ENCODE results near the gene PLCD3.

Gene PLCD3

GRCh38 chr17:45098869-45099616, 33.3 kb downstream of the PLCD3 start:
- peak; percentile 52 for DNase-seq

DNA sequence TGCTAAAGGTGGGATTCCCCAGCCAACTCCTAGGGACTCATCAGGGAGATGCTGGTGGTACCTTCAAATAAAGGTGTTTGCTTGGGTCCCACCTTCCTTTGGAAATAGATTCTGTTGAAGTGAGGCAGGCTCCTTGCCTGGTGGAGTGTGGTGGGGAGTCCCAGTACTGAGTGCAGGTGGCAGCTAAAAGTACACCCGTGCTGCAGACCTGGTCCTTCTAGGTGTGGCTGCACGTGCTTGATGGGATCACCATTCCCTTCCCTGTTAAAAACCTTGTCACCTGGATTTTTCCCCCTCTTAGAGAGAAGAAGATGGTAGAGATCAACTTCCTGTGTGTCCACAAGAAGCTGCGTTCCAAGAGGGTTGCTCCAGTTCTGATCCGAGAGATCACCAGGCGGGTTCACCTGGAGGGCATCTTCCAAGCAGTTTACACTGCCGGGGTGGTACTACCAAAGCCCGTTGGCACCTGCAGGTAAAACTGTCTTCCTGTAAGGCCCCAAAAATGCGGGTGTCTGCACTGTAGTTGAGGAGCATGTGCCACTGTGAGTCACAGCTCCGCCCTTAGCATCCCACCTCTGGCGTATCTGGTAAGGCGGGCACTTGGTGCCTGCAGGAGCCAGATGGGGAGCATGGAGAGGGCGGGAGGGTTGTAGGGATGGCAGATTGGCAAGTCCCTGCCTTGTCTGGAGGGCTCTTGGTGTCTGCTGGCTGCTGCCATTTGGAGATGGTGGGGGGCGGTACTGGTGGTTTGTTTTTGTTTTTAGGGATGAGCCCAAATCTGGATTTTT, 34.0 kb downstream of the PLCD3 start:
- DNase-seq, result no peak

DNA sequence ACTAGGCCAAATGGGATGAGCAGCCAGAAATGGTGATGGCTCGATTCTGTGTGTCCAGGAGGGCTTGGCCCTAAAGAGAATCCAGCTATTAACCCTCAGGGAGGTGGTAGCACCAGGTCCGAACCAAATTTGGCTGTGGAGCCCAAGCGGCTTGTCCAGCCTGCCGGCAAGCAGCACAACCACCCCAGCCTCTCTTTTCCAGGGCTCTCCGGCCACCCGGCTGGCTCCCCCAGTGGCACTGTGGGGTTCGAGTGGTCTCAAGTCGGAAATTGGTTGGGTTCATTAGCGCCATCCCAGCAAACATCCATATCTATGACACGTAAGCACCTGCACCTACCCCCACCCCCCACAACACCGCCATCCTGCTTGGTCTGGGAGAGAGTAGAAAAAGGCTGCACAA, 35.4 kb downstream of the PLCD3 start:
- DNase-seq, result no peak

- no peak for DNase-seq
Measured at GRCh38 chr17:45096141-45096540, 36.2 kb downstream of the PLCD3 start.

GRCh38 chr17:45093444-45094110, 38.7 kb downstream of the PLCD3 start:
- no peak for DNase-seq

GRCh38 chr17:45092911-45093430, 39.3 kb downstream of the PLCD3 start:
- peak; percentile 88 for DNase-seq

DNA sequence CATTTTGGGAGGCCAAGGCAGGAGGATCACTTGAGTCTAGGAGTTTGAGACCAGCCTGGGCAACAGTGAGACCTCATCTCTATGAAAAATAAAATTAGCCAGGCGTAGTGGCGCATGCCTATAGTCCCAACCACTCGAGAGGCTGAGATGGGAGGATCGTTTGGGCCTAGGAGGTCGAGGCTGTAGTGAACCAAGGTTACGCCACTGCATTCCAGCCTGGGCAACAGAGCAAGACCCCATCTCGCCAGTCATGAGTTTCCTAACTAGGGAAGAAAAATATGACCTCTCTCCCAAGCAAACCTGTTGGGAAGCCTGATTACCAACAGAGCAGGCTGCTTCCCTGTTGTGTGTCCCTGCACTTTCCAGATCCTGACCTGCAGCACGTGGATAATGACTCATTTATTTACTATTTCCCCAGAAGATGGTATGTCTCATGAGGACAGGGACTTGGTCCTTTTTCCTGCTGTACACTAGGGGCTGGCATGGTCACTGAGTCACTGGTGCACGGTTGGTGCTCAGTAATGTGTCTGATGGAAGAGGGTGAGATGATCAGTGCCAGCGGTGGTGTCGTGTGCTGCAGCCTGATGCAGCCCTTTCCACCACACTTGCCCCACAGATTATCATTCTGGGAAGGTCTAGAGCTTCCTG, 40.4 kb downstream of the PLCD3 start:
- no peak for DNase-seq

DNA sequence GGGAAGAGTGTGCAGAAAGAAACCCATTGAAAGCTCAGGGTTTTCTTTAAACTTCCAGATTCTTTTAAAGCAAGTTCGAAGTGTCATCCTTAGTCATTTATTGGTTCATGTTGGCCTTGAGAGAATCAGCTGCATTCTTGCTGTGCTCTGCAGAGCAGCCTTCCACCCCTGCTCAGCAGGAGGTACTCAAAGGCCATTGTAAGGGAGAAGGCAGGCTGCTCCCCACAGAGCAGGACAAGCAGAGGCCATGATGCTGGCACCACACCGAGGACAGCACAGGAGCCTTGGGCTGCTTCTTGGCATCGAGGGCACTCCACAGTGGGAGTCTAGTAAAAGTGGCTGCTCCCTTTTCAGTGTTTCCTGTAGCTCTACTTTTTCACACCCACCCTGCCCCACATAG, 41.6 kb downstream of the PLCD3 start:
- DNase-seq, result no peak

DNA sequence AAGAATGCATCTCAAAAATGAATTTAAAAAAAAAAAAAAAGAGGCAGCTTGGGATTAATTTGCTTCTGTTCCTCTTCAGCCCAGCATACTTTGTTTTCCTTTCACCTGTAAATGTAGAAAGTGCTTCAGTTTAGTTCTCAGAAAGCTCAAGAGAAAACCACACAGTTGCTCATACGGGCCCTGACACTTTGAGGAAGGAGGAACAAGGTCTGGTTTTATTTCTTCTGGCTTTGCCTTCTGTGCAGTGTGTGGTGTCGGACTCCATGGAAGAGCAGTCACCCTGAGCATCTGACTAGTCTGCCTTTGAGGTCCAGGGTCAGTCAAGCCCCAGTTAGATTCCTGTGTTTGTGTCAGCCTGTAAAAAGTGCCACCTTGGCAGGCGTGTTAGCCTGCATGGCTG, 43.6 kb downstream of the PLCD3 start:
- DNase-seq, result no peak

GRCh38 chr17:45087978-45088377, 44.3 kb downstream of the PLCD3 start:
- DNase-seq, result no peak

DNA sequence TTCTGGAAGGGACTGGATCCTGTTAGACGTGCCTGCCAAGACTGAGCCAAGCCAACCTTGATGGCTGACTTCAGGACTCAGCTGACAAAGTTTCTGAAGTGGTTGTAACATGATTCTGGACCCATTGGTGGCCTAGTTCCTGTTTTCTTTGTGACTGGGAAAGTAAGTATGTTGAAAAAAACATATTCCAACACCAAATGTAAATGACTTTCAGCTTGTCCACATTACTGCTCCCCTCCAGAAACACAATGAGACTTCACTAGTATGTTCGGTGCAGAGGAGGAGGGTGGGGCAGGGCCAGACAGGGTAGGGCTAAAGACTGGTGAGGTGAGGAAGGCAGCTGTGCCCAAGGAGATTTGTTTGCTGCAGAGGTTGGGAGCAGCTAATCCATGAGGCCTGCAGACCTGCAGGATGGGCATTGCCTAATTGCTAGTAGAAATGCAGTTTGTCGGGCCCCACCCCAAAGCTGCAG, 44.8 kb downstream of the PLCD3 start:
- DNase-seq, result no peak

GRCh38 chr17:45086865-45087503, 45.3 kb downstream of the PLCD3 start:
- DNase-seq, result no peak

GRCh38 chr17:45086391-45086790, 45.9 kb downstream of the PLCD3 start:
- no peak for DNase-seq

DNA sequence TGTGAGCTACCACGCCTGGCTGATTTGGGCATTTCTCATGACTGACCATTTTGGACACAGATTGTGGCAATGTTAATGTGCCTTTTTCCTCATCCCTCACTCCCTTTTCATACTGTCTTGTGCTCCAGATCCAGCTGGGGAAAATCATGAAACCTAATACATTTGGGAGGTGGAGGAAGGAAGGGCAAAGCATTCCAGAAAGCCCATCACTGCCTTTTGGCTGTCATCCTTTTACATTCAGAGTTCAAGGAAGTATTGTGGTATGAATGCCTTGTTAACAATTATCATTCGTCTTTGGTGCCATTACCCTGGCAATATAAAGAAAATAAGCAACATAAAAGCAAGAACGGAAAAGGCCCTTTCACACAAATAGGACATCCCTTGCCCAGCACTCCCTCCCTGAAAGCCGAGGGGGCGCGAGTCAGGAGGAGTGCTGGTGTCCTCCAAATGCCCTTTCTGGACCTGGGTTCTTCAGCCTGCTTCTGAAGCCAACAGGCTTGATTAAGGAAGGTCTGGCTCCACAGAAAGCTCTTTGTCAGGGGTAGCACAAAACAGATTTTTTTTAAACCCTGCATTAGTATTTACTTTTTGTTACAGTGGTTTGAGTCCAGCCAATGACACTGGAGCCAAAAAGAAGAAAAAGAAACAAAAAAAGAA, 51.1 kb downstream of the PLCD3 start:
- DNase-seq, result no peak

DNA sequence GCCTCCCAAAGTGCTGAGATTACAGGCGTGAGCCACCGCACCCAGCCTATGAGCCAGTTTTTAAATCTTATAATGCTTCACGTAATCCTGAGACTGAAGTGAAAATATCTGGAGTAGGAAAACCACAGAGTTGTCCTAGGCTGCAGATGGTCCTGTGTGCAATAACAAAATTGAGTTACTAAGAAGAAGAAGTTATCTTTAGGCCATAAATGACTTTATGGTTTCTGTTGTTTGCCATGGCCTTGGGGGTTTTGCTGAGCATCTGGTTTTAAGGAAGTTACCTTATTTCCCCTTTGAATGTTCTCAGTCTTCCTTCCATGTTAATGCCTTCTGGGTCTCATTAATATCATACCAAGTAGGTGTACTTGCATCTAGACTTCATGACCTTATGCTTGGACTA, 54.7 kb downstream of the PLCD3 start:
- no peak for DNase-seq

DNA sequence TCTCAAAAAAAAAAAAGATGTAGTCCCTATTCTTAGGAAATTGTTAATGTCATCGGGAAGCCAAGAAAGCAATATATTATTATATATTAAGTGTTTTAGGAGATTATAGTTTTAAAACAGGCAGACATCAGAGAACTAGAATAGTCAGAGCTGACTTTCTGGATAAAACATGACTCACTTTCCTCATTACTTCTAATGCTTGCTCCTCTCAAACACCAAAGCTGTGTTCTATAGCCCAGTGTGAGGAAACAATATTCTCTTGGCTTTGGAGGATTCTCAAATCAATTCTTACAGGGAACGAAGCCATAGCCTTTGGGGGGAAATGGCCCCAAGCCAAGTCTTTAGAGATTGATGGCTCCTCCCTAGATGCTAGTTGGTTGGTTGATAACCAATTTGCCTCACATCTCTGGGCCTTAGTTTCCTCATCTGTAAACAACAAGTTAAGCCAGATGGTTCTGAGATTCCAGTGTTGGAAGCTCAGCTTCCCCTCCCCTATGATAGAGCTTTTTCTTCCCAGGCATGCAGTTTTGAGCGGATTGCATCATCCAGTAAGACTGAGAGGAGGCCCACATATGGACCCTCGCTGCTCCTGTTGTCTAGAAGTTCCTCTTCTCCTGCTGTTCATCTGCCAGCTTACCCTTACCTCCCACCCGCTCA, 58.8 kb downstream of the PLCD3 start:
- DNase-seq, result no peak

DNA sequence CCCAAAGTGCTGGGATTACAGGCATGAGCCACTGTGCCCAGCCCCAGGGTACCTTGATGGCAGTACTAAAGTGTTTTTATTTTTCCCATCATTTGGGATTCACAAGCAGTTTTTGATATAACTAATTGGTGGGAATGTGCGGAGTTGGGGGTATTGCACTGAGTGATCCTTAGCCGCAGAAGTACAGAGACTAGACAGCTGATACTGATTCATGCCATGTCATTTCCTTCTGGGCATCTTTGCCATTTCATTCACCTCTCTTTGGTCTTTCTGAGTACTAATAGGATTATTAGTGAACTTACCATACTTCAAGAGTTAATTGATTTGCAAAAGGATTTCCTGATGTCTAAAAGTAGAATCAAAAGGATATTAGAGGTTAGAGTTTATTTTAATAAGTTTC, 61.5 kb downstream of the PLCD3 start:
- no peak for DNase-seq

DNA sequence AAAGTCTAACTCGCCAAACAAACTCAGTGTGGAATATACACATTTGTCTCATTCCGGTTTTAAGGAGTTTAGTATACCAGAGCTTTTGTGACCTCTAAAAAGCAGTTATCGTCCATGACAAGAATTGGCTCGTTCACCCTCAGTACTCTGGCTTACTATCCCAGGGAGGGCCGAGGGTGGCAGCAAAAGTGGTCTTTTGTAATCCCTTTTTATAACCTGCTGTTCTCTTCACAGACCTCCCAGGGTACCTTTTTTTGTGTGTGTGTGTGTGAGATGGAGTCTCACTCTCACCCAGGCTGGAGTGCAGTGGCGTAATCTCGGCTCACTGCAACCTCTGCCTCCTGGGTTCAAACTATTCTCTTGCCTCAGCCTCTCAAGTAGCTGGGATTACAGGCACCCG, 62.3 kb downstream of the PLCD3 start:
- no peak for DNase-seq

GRCh38 chr17:45067637-45068036, 64.7 kb downstream of the PLCD3 start:
- DNase-seq, result no peak

GRCh38 chr17:45063198-45063597, 69.1 kb downstream of the PLCD3 start:
- DNase-seq, result no peak

DNA sequence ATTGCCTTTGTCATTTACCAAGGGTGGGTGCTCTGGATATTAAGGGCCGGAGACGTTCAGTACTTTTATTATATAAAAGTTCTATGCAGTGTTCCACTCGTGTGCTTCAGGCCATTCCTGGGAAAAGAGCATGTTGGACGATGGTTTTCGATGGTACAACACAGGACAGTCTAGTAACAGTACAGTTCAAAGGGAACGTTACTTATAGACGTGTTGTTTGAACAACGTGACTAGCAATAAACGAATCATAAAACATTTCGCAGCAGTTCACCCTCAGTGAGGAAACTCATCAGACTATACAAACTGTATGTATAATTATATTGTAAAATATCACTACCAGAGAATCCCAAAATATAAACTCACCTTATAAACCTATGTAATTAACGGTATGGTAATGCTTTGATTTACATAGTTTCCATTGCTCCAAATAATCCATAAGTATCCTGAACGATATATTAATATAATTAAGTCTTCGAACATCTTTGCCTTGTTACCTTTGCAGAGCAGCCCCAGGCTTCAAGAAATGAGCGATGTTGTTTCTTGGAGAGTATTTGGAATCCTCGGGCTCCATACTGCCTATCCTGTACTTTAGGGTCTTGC, 70.6 kb downstream of the PLCD3 start:
- DNase-seq, result no peak

Data from T1000 (cell line).